Stimulated activated CD4-positive, alpha-beta T cell treated with anti-CD3 and anti-CD28 coated beads, Interleukin-2, amount 100 ng/mL, for 24 hours (primary cell): Measurements from ENCODE around the gene BCKDHA.
A peak's percentile ranks its signal among the peaks of the same experiment; 100 is the strongest.
"Not testable (repeated sequence)": the region's sequence is repeated elsewhere in the genome, so short reads cannot be mapped to it uniquely, and the experiment has no call there.

ENCODE experiments used
- DNase-seq, 2 donors: peaks; one replicate each; pipeline ENCODE4 v3.0.0-alpha.2; 2020

BCKDHA gene

DNA sequence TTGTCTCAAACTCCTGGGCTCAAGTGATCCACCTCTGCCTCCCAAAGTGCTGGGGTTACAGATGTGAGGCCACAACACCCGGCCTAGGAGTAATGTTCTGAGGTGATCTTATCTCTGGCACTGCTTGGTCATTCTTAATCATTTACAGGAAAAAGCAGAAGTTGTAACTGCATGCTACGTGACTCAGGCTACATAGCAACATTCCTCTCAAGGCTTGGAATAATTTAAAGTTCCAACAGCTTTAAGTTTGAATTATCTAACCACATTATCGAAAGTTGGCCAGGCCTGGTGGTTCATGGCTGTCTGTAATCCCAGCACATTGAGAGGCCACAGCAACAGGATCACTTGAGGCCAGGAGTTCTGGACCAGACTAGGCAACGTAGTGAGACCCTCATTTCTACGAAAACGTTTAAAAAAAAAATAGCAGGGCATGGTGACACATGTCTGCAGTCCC lies 29.7 kb upstream of the BCKDHA start:
- DNase-seq, result no peak

DNA sequence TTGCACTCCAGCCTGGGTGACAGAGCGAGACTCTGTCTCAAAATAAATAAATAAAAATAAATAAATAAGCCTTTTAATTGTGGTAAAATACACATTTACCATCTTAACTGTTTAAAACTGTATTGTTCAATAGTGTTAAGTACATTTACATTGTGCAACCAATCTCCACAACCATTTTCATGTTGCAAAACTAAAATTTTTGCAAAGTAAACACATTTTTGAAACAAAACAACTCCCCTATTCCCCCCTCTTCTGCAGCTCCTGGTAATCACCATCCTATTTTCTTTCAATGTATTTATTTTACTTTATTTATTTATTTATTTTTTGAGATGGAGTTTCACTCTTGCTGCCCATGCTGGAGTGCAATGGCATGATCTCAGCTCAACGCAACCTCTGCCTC lies 27.8 kb upstream of the BCKDHA start:
- no peak for DNase-seq

DNA sequence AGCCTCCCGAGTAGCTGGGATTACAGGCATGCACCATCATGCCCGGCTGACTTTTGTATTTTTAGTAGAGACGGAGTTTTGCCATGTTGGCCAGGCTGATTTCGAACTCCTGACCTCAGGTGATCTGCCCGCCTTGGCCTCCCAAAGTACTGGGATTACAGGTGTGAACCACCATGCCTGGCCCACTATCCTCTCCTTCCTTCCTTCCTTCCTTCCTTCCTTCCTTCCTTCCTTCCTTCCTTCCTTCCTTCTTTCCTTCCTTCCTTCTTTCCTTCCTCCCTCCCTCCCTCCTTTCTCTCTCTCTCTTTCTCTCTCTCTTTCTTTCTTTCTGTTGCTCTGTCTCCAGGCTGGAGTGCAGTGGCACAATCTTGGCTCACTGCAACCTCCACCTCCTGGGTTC lies 26.5 kb upstream of the BCKDHA start:
- not testable (repeated sequence) for DNase-seq

DNA sequence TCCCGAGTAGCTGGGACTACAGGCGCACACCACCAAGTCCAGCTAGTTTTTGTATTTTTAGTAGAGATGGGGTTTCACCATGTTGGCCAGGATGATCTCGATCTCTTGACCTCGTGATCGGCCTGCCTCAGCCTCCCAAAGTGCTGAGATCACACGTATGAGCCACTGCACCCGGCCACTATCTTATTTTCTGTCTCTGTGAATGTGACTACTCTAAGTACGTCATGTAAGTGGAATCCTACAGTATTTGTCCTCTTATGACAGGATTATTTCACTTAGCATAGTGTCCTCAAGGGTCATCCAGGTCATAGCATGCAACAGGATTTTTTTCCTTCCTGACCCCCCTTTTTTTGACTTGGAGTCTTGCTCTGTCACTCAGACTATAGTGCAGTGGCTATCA lies 26.1 kb upstream of the BCKDHA start:
- no peak for DNase-seq

DNA sequence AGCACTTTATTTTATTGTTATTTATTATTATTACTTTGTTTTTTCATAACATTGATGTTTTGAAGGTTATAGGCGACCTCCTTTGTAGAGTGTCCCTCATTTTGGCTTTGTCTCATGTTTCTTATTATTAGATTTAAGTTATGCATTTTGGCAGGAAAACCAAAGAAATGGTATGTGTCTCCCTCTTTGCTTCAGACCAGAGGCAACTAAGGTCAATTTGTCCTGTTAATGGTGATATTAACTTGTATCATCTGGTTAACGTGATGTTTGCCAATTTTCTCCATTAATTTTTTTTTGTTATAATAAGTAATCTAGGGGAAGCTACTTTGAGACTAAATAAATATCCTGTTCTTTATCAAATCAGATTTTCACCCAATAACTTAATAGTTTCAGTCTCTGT lies 25.1 kb upstream of the BCKDHA start:
- no peak for DNase-seq

DNA sequence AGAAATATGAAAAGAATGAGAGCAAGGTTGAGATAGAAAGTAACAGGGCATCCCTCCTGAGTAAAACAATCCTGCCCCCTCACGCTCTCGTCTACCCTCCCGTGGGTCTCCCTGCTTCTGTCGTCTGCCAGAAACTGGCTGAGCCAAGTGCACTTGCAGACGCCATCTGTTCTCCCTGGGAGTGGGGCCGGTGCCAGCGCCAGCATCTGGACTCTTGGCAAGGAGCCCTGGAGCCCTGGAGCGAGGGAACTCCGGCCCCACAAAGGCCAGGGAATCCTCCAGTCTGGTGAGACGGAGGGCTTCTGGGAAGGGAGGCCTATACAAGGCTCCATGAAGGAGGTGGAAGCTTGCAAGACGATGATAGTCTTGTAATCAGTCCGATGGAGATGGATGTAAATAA lies 23.6 kb upstream of the BCKDHA start:
- no peak for DNase-seq

DNA sequence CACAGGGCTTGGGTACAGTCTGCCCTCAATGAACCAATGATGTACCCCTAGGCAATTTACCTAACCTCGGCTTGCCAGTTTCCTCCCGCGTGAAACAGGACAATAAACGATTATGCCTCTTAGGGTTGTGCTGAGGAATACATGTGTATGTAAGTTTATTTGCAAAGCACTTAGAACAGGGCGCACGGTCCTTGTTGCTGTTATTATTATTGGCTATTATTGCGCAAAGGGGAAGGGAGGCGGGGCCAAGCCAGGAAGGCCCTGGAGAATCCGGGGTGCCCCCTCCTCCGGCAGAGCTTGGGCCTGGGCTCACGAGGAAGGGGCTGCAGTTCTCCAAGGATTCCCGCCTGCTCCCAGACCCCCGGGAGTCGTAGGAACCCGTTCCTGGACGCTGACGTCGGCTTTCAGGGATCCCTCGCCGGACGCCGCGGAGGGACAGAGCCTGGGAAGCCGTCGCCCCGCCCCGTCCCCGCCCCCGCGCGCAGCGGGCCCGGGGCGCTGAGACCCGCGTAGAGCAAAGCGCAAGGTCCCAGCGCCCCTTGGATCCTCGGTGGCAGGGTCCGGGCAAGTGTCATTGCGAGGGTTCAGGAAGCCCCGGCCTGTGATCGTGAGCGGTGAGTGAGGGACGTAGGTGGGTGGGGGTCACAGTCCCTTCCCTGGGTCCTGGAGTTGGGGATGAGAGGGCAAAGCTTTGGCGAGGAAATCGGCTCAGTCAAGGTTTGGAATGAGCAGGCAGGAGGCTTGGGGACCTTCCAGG lies 21.2 kb upstream of the BCKDHA start, which contains the start of gene TMEM91:
Gene TMEM91, plus strand, starts transcription at position 293 of the 757 bp plus-strand sequence. CDS start 1,777 bp downstream, outside the sequence.
- peak in 1 of 2 donors; percentile 32 for DNase-seq

DNA sequence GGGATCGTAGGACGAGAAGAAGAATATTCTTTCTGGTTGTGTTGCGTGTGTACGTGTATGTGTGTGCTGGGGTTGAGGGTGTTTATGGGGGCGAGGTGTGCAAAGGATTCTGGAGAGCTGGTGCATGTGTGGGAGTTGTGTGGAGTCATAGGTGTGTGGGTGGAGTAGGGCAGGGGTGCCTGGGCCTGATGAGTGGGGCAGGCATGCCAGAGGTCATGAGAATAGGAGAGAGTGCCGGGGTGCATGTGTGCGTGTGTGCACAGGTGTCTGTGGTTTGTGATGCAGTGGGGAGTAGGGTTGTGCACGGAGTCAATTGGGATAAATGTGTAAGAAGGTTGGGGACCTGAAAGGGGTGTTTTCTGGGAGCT lies 20.6 kb upstream of the BCKDHA start:
- DNase-seq, result peak in 1 of 2 donors; percentile 31

DNA sequence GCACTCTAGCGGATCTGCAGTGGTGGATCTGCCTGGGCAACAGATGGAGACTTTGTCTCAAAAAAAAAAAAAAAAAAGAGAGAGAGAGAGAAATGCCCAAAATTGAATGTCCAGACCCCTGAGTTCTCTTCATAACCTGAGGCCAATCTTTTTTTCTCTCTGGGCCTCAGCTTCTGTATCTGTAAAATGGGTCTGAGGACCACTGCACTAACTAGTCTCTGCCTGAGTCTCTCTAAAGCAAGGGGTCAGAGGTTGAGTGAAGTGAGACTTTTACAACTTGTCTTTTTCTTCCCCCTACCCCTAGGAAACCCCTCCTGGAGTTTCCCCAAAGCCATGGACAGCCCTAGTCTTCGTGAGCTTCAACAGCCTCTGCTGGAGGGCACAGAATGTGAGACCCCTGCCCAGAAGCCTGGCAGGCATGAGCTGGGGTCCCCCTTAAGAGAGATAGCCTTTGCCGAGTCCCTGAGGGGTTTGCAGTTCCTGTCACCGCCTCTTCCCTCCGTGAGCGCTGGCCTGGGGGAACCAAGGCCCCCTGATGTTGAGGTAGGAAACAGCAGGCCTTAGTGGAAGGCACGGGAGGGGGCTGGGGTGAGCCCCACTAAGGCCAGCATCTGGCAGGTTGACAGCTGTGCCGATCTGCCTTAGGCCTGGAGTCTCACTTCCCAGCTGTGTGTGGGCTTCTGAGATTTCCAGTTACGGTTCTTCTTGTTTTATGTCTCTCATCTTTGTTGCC lies 19.5 kb upstream of the BCKDHA start:
- DNase-seq, result no peak

DNA sequence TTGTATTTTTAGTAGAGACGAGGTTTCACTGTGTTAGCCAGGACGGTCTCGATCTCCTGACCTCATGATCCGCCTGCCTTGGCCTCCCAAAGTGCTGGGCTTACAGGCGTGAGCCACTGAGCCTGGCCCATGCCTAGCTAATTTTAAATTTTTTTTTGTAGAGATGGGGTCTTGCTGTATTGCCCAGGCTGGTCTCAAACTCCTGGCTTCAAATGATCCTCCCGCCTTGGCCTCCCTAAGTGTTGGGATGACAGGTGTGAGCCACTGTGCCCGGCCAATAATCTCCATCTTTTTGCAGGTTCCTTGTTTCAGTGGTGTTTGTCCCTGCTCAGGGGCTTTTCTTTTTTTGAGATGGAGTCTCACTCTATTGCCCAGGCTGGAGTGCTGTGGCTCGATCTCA lies 16.1 kb upstream of the BCKDHA start:
- not testable (repeated sequence) for DNase-seq

DNA sequence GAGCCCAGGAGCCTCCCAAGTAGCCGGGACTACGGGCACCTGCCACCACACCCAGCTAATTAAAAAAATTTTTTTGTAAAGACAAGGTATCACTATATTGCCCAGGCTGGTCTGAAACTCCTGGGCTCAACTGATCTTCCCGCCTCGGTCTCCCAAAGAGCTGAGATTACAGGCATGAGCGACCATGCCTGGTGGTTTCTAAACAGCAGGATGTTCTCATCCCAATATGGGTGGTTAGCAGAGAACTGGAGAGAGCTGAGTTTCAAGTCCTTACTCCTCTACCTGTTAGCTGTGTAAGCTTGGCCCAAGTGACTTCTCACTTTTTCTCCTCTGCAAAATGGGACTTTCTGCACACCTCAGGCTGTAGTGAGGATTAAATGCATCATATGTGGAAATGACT lies 13.3 kb upstream of the BCKDHA start:
- no peak for DNase-seq

DNA sequence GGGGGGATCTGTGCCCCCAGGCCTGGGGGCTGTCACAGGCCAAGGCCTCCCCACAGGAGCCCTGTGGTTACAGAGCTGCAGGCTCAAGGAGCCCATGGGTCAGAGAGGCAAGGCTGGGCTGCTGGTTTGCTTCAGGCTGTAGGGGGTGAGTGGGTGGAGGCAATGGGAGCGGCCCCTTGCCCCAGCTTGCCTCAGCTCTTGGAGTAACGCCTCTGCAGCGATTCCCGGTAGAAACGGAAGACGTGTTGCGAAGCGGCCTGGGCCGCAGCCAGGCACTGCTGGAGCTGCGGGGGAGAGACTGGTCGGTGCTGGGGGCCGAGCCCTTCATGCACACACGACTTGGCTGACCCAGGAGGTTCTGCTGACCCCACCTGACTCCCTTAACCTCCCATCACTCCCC lies 11.2 kb upstream of the BCKDHA start:
- no peak for DNase-seq

DNA sequence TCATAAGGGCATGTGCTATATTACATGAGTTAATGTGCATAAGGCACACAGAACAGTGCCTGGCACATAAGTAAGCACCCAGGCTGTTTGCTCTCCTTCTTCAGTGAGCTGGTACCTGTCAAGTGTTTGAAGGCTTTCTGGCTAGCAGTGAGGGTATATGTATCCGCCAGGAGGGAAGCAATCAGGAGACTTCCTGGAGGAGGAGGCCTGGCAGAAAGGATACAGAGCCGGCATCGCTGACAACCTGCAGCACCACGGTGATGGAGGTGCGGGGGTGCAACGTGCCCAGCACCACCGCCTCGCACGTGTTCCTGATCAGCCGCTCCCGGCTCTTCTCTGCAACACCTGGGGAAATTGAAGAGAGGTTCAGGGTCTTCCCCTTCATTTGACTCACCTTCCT lies 6.0 kb upstream of the BCKDHA start:
- no peak for DNase-seq

DNA sequence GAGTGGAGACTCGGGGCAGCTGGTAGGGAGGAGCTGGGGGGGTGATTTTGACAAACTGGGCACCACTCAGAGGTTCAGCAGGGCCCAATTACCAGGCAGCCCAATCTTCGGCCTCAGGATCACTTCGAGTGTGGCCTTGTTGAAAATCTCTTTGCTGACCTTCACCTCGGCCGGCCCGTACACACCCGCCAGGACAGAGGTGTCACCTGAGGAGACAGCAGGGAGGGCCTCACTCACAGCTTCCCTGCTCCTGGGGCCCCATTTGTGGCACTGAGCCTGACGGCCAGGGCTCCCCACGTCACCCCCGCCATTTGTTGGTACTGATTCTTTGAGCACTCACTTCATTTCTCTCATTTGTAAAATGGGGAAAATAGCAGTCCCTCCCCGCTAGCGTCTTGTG lies 4.8 kb upstream of the BCKDHA start:
- no peak for DNase-seq

DNA sequence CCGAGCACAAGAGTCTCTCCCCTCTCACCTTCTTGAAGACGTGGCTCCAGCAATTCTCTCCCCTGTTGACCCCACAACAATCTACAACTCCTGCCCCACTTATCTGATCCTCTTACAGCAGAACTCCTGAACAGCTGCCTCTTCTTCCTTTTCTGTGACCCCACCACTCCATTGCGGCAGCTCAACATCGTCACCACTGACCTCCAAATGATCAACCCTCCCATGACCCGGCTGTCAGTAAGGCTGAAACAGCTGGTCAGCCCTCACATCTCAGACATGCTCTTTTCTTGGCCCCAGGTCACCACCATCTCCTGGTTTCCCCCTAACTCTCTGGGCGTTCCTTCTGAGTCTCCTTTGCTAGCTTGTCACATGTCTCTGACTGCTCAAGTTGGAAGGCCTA lies 2.3 kb upstream of the BCKDHA start:
- no peak for DNase-seq

DNA sequence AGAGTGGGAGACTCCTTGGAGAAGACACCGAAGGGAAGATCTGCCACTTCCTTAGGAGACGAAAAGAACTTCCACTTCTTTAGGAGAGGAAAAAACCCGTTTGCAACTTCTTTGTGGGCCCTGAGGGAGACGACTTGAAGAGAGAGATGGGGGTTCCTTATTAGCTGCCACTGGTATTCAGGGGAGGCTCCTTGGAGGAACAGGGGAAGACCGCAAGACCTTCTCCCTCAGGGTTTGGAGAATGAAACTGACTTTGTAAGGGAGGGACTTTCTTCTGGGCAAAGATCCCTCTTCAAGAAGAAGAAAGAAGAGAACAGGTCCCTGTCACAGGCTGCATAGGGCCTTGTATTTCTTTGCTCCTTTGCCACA lies 416 bp downstream of the BCKDHA start:
- DNase-seq, result no peak

DNA sequence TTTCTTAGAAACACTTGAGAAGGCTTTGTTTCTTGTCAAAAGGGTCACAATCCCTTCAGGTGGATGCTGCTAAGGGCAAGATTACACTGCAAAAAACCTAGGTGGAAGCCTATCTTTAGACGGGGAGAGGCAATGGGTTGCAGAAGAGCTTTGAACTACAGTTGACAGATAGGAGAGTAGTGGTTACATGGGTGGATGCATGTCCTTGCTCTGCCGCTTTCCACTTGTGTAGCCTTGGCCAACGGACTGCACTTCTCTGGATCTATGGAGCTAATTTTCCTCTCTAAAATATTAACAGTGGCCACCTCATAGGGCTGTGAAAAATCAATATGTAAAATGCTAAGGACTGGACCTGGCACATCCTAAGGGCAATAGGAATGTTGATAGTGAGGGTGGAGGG lies 980 bp downstream of the BCKDHA start:
- DNase-seq, result no peak

DNA sequence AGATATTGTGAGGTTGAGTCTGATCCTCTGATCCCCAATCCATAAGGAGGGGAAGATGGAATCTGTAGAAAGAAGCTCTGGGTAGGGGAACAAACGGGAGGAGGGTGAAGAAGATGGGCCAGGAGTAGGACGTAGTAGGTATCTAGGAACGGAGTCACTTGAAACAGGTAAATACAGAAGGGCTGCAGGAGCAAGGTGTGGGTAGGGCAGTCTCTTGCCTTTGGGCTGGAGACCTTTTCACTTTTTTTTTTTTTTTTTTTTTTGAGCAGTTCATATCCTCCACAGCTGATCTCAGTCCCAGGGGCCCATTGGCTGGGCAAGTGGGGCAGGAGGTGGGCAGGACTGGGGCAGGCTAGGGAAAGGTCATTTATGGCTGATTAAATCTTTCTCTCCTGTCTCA lies 1.5 kb downstream of the BCKDHA start:
- no peak for DNase-seq

DNA sequence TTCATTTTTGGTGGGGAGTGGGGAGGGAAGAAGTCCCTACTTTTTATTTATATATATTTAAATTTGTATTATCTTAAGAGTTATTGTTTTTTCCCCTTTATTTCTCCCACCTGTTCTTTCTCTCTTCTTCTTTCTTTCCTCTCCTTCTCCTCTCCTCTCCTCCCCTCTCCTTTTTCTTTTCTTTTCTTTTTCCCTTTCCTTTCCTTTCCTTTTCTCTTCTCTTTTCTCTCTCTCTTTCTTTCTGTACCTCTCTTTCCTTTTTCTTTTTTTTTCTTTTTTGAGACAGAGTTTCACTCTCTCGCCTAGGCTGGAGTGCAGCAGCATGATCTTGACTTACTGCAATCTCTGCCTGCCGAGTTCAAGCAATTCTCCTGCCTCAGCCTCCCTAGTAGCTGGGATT lies 1.9 kb downstream of the BCKDHA start:
- DNase-seq, result no peak

DNA sequence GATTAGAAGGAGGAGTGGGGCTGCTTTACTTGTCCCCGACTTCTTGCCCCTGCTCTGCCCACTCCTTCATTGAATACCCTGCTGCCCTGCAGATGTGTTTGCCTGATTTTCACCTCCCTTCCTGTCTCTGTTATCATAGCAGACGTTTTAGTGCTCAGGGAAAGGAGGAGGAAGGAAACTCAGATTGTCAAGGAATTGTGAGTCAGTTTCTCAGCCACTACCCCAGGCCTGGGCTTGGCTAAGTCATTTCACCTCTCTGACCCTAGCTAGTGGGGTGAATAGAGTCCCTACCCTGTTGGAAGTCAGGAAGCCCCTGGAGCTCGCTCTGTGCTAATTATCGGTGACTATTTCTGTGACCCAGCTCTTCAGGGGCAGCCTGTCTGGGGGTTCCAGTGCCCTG lies 3.9 kb downstream of the BCKDHA start:
- DNase-seq, result no peak

DNA sequence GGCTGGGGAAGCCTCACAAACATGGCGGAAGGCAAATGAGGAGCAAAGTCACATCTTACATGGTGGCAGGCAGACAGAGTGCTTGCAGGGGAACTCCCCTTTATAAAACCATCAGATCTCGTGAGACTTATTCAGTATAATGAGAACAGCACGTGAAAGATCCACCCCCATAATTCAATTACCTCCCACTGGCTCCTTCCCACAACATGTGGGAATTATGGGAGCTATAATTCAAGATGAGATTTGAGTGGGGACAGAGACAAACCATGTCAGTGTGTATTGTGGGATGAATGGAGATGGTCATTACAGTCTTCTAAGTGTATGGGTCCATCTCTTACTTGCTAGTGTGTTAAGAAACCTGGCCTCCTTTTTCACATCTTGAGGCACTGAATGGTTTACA lies 4.4 kb downstream of the BCKDHA start:
- no peak for DNase-seq

DNA sequence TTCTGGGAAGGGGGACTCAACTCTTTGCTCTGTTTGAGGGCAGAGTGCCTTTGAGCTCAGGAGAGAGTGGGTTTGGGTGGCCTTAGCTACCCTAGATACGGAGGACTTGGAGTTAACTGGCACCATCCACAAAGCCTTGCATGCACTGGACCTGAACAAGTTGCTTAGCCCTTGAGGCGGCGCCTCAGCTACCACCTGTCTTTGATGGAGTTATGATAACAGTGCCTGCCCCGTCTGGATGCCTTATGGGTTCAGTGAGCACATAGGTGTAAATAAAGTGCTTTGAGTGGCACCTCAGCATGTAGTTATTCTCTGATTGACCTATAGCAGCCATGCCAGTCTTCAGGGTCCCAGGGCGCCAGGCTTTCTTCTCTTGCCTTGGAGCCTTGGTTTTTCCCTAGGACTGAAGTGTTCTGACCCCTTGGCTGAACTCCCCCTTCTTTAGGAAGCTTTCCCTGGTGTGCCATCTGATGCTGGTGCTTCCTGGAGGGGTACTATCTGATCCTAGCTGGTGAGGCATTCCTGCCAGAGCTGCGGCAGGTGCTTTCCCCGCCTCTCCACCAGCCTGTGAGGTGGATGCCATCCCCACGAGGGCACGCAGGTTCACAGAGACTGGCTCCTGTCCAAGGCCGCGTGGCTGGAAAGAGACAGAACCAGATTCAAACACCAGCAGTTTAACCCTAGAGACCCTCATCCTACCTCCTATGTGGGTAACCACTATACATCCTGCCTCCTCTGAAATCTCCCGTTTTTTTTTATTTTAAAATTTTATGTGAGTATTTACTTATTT lies 5.8 kb downstream of the BCKDHA start:
- DNase-seq, result no peak

DNA sequence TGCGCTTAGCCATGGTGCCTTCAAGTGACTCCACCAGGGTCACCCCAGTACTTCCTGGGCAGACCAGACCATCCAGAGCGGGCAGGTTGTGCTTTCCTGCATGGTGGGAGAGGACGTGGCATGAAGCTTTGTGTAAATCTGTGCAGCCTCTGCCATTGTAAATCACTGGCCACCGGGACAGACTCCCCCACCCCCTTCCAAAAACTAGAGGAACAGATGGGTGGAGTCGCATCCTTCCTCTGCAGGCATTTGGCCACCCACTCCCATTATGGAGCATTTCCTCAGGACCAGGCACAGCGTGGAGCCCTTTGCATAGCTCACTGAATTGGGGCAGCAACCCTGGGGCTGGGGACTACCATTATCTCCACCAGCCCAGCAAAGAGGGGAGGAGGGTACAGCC lies 8.2 kb downstream of the BCKDHA start:
- no peak for DNase-seq

DNA sequence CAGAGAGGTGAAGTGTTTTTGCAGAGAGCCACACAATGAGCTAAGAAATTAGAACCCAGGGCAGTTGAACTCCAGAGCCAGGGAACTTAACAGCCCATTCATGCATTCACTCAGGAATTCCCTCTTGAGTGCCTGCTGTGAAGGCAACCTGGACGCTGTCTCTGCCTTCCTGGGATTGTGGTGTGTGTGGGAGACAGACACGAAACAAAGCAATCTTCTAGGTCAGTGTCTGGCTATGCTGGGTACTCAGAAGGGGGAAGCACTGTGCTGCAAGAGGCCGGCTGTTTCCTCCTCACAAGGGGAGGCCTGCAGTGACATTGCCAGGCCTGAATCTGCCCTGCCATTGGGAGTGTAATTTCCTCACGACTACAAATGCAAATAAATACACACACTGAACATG lies 9.7 kb downstream of the BCKDHA start:
- no peak for DNase-seq
